ENCODE results near the gene TBC1D24. TPM values are rescaled to one million over a fixed set of nuclear protein-coding genes. Genes with fewer than 3 reads are reported as not detected.

Gene TBC1D24
- total and polyA plus RNA-seq, 9 of the 15 experiments (the other 6 are each of a cell fraction or from before 2014, with no cell fraction given) = 1.7 to 22.6 (median 7.2) TPM

DNA sequence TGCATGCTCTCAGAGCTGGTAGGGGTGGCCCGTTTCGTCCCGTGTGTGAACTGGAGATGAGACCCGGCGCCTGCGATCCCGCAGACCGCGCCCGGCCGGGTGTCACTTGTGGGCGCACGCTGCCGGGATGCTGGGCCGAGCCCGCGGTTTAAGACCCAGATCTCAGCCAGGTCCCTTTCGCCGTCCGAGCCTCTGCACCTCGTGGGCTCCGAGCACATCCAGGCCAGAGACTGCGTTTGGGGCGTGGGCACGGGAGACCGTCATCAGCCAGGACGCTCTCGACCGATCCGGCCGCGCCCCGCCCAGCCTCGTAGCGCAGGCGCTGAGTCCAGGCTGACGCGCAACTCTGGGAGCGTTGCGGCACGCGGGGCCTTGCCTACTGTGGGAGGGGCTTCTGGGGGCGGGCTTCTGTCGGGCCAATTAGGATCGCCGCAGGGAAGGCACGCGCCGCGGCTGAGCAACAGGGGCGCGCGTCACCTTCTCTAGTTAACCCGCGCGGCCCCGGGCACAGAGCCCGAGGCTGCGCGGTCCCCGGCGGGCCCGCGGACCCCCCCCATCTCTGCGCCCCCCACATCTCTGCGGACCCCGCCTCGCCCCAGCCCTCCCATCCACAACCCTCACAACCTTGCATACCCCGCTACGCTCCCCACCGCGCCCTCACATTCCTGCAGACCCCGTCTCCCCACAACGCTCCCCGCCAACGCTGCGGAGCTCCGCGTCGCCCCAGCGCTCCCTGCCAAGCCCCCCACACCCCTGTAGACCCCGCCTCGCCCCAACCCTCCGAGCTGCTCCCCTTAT lies 57.0 kb downstream of the TBC1D24 start (continued):
- TF ChIP-seq, protein P1, sequence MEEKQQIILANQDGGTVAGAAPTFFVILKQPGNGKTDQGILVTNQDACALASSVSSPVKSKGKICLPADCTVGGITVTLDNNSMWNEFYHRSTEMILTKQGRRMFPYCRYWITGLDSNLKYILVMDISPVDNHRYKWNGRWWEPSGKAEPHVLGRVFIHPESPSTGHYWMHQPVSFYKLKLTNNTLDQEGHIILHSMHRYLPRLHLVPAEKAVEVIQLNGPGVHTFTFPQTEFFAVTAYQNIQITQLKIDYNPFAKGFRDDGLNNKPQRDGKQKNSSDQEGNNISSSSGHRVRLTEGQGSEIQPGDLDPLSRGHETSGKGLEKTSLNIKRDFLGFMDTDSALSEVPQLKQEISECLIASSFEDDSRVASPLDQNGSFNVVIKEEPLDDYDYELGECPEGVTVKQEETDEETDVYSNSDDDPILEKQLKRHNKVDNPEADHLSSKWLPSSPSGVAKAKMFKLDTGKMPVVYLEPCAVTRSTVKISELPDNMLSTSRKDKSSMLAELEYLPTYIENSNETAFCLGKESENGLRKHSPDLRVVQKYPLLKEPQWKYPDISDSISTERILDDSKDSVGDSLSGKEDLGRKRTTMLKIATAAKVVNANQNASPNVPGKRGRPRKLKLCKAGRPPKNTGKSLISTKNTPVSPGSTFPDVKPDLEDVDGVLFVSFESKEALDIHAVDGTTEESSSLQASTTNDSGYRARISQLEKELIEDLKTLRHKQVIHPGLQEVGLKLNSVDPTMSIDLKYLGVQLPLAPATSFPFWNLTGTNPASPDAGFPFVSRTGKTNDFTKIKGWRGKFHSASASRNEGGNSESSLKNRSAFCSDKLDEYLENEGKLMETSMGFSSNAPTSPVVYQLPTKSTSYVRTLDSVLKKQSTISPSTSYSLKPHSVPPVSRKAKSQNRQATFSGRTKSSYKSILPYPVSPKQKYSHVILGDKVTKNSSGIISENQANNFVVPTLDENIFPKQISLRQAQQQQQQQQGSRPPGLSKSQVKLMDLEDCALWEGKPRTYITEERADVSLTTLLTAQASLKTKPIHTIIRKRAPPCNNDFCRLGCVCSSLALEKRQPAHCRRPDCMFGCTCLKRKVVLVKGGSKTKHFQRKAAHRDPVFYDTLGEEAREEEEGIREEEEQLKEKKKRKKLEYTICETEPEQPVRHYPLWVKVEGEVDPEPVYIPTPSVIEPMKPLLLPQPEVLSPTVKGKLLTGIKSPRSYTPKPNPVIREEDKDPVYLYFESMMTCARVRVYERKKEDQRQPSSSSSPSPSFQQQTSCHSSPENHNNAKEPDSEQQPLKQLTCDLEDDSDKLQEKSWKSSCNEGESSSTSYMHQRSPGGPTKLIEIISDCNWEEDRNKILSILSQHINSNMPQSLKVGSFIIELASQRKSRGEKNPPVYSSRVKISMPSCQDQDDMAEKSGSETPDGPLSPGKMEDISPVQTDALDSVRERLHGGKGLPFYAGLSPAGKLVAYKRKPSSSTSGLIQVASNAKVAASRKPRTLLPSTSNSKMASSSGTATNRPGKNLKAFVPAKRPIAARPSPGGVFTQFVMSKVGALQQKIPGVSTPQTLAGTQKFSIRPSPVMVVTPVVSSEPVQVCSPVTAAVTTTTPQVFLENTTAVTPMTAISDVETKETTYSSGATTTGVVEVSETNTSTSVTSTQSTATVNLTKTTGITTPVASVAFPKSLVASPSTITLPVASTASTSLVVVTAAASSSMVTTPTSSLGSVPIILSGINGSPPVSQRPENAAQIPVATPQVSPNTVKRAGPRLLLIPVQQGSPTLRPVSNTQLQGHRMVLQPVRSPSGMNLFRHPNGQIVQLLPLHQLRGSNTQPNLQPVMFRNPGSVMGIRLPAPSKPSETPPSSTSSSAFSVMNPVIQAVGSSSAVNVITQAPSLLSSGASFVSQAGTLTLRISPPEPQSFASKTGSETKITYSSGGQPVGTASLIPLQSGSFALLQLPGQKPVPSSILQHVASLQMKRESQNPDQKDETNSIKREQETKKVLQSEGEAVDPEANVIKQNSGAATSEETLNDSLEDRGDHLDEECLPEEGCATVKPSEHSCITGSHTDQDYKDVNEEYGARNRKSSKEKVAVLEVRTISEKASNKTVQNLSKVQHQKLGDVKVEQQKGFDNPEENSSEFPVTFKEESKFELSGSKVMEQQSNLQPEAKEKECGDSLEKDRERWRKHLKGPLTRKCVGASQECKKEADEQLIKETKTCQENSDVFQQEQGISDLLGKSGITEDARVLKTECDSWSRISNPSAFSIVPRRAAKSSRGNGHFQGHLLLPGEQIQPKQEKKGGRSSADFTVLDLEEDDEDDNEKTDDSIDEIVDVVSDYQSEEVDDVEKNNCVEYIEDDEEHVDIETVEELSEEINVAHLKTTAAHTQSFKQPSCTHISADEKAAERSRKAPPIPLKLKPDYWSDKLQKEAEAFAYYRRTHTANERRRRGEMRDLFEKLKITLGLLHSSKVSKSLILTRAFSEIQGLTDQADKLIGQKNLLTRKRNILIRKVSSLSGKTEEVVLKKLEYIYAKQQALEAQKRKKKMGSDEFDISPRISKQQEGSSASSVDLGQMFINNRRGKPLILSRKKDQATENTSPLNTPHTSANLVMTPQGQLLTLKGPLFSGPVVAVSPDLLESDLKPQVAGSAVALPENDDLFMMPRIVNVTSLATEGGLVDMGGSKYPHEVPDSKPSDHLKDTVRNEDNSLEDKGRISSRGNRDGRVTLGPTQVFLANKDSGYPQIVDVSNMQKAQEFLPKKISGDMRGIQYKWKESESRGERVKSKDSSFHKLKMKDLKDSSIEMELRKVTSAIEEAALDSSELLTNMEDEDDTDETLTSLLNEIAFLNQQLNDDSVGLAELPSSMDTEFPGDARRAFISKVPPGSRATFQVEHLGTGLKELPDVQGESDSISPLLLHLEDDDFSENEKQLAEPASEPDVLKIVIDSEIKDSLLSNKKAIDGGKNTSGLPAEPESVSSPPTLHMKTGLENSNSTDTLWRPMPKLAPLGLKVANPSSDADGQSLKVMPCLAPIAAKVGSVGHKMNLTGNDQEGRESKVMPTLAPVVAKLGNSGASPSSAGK (IDR thresholded peaks at IDR 0.05) = peak; percentile 78
- no peak for TF ChIP-seq ERF (CRISPR knock-in tag; IDR thresholded peaks at IDR 0.05)
- TF ChIP-seq, protein P2, sequence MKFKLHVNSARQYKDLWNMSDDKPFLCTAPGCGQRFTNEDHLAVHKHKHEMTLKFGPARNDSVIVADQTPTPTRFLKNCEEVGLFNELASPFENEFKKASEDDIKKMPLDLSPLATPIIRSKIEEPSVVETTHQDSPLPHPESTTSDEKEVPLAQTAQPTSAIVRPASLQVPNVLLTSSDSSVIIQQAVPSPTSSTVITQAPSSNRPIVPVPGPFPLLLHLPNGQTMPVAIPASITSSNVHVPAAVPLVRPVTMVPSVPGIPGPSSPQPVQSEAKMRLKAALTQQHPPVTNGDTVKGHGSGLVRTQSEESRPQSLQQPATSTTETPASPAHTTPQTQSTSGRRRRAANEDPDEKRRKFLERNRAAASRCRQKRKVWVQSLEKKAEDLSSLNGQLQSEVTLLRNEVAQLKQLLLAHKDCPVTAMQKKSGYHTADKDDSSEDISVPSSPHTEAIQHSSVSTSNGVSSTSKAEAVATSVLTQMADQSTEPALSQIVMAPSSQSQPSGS (CRISPR knock-in tag; IDR thresholded peaks at IDR 0.05) = no peak
- 0 out of 2 replicates have a peak, but pooled peaks have one; percentile 12 for TF ChIP-seq ZKSCAN1 (IDR thresholded peaks at IDR 0.05; ENCODE audit: low read depth, low read length)
- TF ChIP-seq NBN (IDR thresholded peaks at IDR 0.05; ENCODE audit: low read depth) = no peak
- peak; percentile 67; the same call in 1 of the 2 replicates for TF ChIP-seq MTA3 (IDR thresholded peaks at IDR 0.05; ENCODE audit: borderline replicate concordance)
- TF ChIP-seq PHF8 (IDR thresholded peaks at IDR 0.05; ENCODE audit: borderline replicate concordance, low read length) = peak; percentile 54; the same call in 1 of the 2 replicates
- TF ChIP-seq, protein P3, sequence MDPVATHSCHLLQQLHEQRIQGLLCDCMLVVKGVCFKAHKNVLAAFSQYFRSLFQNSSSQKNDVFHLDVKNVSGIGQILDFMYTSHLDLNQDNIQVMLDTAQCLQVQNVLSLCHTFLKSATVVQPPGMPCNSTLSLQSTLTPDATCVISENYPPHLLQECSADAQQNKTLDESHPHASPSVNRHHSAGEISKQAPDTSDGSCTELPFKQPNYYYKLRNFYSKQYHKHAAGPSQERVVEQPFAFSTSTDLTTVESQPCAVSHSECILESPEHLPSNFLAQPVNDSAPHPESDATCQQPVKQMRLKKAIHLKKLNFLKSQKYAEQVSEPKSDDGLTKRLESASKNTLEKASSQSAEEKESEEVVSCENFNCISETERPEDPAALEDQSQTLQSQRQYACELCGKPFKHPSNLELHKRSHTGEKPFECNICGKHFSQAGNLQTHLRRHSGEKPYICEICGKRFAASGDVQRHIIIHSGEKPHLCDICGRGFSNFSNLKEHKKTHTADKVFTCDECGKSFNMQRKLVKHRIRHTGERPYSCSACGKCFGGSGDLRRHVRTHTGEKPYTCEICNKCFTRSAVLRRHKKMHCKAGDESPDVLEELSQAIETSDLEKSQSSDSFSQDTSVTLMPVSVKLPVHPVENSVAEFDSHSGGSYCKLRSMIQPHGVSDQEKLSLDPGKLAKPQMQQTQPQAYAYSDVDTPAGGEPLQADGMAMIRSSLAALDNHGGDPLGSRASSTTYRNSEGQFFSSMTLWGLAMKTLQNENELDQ (CRISPR knock-in tag; IDR thresholded peaks at IDR 0.05; ENCODE audit: borderline replicate concordance) = no peak
- TF ChIP-seq MEIS2 (IDR thresholded peaks at IDR 0.05; ENCODE audit: partially characterized antibody) = peak; percentile 84
- no peak for TF ChIP-seq KLF10 (CRISPR knock-in tag; IDR thresholded peaks at IDR 0.05)
- TF ChIP-seq NCOA4 (IDR thresholded peaks at IDR 0.05; ENCODE audit: partially characterized antibody) = no peak
